ENCODE data around the gene TBC1D22A. TPM values are rescaled to one million over a fixed set of nuclear protein-coding genes. Genes with fewer than 3 reads are reported as not detected.

The TBC1D22A gene
- total RNA-seq, 2 donors from 2014 or later, result 21.5 to 23.1 TPM

DNA sequence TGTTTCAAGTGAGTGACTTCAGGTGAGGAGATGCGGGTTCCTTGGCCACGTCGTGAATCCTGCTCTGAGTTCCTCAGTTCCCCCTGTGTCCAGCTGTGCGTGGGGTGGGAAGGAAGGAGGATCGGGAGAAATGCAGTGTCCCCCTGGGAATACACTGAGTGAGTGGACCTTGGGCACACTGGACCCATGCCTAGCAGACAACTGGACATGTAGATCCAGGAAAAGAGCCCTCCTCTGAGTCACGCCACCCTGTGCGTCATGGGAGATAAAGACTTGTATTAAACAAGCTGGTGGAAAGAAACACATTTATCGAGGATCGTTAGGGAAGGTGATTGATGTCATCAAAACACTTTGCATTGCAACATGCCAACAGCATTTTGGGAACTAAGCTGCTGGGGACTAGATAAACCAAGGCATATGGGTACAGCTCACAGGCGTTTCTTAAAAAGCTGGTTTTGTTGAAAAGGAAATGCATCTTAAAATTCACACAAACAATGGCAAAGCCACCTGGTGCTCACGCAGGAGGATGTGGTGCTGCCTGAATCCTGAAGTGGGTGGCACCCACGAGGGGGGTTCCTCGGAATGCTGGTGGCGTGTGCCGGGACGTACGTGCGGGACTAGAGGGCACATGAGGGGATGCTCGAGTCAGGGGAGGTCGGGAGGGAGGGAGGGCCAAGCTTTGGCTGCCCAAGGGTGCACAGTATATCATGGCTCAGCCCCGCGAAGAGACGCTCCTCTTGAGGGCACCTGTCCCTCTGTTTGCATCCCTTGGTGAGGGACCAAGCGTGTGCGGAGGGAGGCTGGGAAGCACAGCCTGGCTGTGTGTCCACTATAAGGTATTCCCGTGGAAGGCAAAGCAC, 303.5 kb downstream of the TBC1D22A start:
- Histone ChIP-seq H3K27me3 (no peaks in the 10 kb centered on the region), H3K9me3 (no peaks in the 10 kb centered on the region), H3K36me3 (replicated peaks in 1 of 2; ENCODE audit: insufficient read depth in 1 of 2, low read depth in 2 of 2) (no peaks in the 10 kb centered on the region), H3K27ac (peak overlapping the region in 2 of 4 donors; percentile 37 to 40), H3K4me1 (peaks cover 7% of the 10 kb centered on the region), H3K4me3 (no peak overlapping the region)
- intact Hi-C loops (cut with DNase I), result no loop called here
- TF ChIP-seq CTCF (IDR thresholded peaks at IDR 0.05) (no peak), POLR2A (IDR thresholded peaks at IDR 0.05) (no peak)
- peak; percentile 7 to 92 (median 76) for DNase-seq
- ATAC-seq, result peak; percentile 33
- 85 to 91% methylated on average over 26 of the region's 26 CpGs for WGBS, 2 donors

- H3K27ac ChIP-seq, result peak overlapping the region in 2 of 4 donors; percentile 37 to 40
- no peak for DNase-seq
- no peak for ATAC-seq
- H3K4me3 ChIP-seq, result no peak overlapping the region
- H3K4me1 ChIP-seq, result peaks cover 12% of the 10 kb centered on the region
- WGBS, 2 donors, result 93 to 95% methylated on average over 7 of the region's 7 CpGs
- no peaks in the 10 kb centered on the region for H3K36me3 ChIP-seq (replicated peaks in 1 of 2; ENCODE audit: insufficient read depth in 1 of 2, low read depth in 2 of 2)
- TF ChIP-seq POLR2A (IDR thresholded peaks at IDR 0.05) (no peak), CTCF (IDR thresholded peaks at IDR 0.05) (no peak)
- no peaks in the 10 kb centered on the region for H3K27me3 ChIP-seq
- H3K9me3 ChIP-seq, result no peaks in the 10 kb centered on the region
- intact Hi-C loops (cut with DNase I), result no loop called here
Observed at GRCh38 chr22:47066616-47066905, 304.1 kb downstream of the TBC1D22A start.

GRCh38 chr22:47067321-47067890, 305.0 kb downstream of the TBC1D22A start:
- H3K27me3 ChIP-seq, result no peaks in the 10 kb centered on the region
- ATAC-seq (no peak), DNase-seq (peak in 1 of 4 donors; percentile 3)
- peaks cover 11% of the 10 kb centered on the region for H3K4me1 ChIP-seq
- intact Hi-C loops (cut with DNase I), result no loop called here
- H3K27ac ChIP-seq, result no peak overlapping the region
- no peaks in the 10 kb centered on the region for H3K36me3 ChIP-seq (replicated peaks in 1 of 2; ENCODE audit: insufficient read depth in 1 of 2, low read depth in 2 of 2)
- H3K9me3 ChIP-seq, result no peaks in the 10 kb centered on the region
- TF ChIP-seq POLR2A (IDR thresholded peaks at IDR 0.05) (no peak), CTCF (IDR thresholded peaks at IDR 0.05) (no peak)
- no peak overlapping the region for H3K4me3 ChIP-seq
- 92 to 95% methylated on average over 13 of the region's 13 CpGs for WGBS, 2 donors

DNA sequence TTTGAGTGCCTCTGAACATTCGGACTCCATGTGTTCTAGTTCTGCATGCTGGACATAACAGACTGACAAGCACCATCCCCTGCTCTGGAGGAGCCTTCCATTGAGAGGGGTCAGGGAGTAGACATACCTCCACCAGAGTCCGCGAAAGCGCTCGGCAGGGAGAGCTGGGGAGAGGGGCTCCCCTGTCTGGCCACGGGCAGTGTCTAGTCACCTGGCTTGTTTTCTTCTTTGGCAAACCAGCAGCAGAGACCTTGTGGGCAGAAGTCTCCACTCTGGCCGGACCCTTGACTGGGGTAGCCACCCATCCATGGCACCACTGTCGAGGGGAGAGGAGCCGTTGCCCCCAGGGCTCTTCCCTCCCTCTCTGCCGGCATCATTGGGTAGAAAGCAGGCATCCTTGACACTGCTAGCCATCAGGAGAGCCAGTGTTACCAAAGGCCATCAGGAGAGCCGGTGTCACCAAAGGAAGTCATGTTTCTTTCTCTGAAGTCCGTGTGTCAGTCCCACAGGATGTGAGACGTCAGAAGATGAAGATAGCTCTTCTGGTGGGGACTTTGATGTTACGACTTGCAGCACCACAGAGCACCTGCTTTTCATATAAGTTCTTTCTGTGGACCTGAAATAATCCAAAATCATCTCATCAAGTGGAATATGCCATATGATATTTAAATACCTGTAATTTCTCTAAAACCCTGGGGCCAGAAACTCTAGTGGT, 305.6 kb downstream of the TBC1D22A start:
- intact Hi-C loops (cut with DNase I), result no loop called here
- Histone ChIP-seq H3K36me3 (replicated peaks in 1 of 2; ENCODE audit: insufficient read depth in 1 of 2, low read depth in 2 of 2) (no peaks in the 10 kb centered on the region), H3K4me3 (no peak overlapping the region), H3K4me1 (peaks cover 11% of the 10 kb centered on the region), H3K27ac (no peak overlapping the region), H3K9me3 (no peaks in the 10 kb centered on the region), H3K27me3 (no peaks in the 10 kb centered on the region)
- ATAC-seq, result no peak
- WGBS, 2 donors, result 96 to 97% methylated on average over 10 to 14 of the region's 14 CpGs
- no peak for TF ChIP-seq CTCF (IDR thresholded peaks at IDR 0.05)
- no peak for TF ChIP-seq POLR2A (IDR thresholded peaks at IDR 0.05)
- DNase-seq, result no peak
